Fibroblast of peridontal ligament (primary cell): ENCODE data around the gene TRPM3.
"Not testable (repeated sequence)": the region's sequence is repeated elsewhere in the genome, so short reads cannot be mapped to it uniquely, and the experiment has no call there.

Experiments
- DNase-seq: peaks from one replicate; pipeline ENCODE4 v3.0.0-alpha.2; 2010; ENCODE audit errors: extremely low read depth

Gene TRPM3

DNA sequence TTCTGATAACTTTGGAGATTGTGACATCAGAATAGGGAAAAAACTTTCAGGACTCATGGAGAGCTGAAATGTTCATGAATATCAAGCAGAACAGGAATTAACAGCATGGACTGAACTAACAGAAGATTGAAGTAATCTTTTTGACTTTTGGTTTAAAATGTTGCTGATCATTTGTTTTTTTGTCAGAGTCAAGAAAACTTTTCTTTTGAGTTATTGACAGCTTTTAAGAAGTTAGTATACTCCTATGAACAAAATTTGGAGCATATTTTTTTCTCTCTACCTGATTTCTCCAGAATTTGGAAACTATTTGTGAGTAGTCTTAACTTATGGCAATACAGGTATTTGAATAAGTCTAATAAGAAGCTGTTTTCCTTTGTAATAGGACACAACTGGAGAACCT lies 462.7 kb downstream of the TRPM3 start:
- no peak for DNase-seq

DNA sequence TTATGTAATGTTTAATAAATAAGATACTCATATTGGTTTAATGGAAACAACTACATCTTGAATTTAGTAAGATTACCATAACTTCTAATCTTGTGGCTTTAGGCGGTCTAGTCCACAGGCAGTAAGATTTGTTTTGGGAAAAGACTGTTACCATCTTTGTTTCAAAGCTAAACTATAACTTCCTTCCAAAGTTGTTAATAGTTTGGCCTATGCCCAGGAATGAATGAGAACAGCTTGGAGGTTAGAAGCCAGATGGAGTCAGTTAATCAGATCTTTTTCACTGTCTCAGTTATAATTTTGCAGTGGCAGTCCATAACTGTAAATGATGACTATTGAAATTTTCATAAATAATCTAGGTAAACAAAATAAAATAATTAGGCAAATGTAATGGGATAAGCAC lies 465.1 kb downstream of the TRPM3 start:
- no peak for DNase-seq

DNA sequence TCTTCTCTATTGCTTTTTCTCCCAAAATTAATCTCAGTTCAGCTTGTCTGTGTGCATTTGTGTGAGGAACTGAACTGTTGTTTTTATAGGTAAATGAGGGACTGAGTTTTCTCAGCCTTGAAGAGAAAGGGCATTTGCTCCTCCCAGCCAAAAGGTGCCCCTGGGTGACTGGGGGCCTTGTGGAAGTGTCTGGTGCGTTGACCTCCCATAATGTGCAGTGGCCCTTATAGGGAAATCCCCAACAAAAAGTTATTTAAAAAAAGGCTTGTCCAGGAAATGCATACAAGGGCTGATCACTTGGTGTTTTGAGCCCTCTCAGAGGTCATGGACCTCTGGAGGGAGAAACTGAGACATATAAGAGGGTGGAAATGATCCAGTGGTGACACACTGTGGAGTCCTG lies 467.3 kb downstream of the TRPM3 start:
- DNase-seq = no peak

DNA sequence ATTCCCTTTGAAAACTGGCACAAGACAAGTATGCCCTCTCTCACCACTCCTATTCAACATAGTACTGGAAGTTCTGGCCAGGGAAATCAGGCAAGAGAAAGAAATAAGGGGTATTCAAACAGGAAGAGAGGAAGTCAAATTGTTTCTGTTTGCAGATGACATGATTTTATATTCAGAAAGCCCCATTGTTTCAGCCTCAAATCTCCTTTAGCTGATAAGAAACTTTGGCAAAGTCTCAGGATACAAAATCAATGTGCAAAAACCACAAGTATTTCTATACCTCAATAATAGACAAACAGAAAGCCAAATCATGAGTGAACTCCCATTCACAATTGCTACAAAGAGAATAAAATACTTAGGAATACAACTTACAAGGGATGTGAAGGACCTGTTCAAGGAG lies 476.8 kb downstream of the TRPM3 start:
- not testable (repeated sequence) for DNase-seq

DNA sequence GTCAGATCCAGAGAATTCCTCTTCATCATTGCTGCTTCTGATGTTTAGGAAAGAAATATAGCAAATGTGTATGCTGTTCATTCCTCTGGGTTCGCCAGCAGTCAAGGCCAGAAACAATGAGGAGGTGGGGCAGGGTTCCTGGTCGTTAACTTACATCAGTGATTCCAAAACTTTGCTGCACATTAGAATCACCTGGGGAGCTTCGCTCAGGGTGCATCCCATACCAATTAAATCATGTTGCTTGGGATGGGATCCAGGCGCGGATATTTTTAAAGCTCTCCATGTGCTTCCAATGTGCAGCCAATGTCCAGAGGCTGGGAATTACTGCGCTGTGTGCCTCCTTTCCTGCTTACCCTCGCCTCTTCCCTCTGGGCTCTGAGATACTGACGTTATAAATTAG lies 479.1 kb downstream of the TRPM3 start:
- no peak for DNase-seq

DNA sequence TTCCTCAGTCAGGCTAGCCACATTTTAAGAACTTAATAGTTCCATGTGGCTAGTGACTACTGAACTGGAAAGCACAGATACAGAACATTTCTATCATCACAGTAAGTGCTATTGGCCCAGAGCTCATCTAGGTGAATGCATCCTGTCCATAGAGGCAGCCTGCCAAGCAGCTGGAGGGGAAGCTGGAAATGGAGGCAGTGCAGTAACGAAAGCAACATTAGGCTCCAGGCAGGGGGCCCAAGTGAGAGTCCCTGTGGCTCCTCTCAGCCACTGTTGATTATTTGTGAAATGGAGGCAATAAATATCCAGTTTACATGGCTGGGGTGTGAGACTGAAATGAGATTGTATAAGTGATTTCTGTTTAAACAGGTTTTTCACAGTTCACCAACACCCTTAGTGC lies 479.8 kb downstream of the TRPM3 start:
- no peak for DNase-seq

DNA sequence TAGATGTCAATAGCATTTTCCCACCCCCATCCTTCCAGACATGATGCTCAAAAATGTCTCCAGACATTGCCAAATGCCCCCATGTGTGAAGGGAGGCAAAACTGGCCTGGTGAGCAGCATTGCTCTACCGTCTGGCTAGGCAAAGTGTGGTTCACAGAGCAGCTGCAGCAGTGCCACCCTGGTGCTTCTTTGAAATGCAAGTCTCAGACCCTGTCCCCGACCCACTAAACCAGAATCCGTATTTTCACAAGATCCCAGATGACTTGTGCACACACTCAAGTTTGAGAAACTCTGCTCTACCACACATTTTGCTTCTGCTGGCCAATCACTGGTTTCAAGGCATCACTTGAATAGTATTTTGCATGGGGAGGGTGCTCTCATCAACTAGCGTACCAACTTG lies 480.4 kb downstream of the TRPM3 start:
- no peak for DNase-seq

DNA sequence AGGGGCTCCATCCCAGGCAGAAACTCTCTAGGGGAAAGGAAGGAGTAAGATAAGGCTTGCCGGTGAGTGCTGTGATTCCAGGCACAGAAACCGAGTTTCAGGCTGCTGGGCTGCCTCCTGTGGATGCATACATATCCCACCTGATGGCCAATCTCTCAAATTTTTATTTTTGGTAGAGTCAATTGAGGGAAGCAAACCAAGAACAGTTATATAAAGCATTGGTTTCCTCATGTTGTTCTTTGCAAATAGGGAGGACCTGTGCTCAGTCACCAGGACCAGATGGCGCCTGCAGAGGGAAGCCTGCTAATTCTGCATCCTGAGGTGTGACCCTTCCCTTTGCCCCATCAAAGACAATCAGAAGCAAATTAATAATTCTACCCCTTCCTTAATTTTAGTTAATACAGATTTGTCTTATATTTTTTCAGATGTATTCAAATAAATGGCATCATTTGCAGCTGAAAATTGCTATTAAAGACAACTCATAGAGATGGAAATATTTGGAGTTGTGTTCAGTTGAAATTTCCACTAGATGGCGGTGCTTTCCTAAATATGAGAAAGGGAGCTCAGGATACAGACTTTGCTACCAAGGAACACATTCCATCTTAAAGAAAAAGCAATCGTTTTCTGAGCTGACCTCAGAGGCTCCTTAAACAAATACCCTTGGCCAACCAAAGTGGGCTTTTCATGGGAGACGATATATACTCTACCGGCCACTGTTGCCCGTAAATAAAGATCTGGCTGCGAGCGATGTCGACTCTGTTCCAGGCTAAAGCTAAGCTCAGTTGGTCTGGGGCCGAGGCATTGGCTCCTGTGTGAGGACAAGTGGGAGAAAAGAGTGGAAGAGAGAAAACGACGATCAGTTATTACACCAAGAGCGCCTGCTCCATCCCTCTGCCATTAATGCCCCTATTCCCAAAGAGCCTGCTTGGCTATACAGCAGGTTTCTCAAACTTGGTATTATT lies 481.3 kb downstream of the TRPM3 start:
- DNase-seq = peak; percentile 83

DNA sequence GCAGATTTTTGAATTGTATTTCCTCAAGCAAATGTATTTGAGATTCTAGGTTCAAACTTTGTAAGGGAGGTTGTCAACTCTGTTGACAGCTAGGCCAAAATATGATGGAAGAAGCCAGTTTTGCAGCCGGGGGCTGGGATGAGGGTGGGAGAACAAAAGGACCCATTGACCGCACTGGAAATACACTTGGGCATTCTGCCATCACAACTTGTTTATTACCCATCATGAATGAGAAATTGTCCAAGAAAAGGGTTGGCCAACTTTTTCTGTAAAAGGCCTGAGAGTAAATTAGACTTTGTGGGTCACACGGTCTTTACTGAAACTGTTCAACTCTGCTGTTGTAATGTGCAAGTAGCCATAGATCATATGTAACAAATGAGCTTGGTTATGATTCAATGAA lies 485.6 kb downstream of the TRPM3 start:
- no peak for DNase-seq

DNA sequence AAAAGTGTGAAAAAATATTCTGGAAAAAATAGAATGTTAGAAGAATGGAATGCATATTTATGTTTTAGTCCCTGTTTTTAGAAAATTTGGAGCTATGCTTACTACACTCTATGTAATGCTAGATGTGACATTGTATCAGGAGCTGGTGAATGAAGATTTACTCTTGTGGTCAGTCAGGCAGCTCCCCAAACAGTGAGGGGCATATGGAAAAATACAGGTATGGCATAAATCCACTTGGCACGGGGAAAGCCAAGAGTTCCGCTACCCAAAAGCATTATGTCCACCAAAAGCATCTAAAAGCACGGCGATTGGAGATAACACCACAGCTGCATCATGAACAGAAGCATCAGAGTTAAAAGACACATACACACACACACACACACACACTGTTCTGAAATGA lies 486.7 kb downstream of the TRPM3 start:
- no peak for DNase-seq

DNA sequence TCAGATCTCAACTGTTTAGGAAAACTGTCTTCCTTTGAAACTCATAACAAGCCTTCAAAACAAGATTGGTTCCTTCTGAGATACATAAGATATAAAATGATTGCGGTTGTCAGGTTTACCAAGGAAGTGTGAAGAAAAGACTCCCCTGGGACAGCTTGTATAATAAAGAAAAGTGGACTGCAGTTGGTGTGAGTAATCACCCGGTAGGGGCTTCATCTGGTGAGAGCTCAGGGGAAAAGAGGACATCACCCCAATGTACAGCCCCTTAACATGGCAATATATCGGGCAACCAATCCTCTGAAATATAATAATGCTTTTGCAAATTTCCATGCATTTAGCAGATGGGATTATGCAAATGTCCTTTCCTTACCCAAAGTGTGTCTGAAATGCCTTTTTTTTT lies 490.4 kb downstream of the TRPM3 start:
- DNase-seq = no peak

DNA sequence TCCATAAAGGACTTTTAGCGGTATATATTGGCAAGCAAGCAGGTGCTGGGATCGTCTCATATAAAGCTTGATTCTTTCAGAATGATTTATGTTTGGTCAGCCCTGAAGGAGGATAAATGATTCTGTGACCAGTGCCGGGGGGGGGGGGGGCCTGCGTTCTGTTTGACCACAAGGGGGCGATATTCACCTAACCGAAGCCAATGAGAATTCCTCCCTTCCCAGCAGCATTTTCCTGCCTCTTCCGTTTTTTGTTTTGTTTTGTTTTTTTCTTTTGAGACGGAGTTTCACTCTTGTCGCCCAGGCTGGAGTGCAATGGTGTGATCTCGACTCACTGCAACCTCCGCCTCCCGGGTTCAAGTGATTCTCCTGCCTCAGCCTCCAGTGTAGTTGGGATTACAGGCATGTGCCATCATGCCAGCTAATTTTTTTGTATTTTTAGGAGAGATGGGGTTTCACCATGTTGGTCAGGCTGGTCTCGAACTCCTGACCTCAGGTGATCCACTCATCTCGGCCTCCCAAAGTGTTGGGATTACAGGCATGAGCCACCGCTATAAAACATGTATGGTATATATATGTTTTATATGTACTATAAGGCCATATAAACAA lies 492.2 kb downstream of the TRPM3 start:
- DNase-seq = not testable (repeated sequence)

DNA sequence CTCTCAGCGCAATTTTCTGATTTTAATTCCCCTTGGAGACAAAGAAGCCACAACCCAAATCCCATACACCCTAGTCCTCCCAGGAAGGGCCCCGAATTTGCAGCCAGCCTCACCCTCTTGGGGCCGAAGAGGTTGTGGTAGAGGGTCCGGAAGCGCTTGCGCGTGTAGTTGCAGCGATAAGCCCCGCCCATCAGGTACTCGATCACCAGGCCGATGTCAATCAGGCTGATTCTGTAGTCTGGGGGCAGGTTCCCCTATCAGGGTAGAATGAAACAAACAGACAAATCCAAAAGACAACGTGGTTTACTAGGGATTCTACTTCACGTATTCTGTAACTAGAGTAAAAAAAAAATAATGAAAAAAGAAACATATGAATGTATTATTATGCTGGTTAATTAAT lies 496.3 kb downstream of the TRPM3 start:
- DNase-seq = no peak

DNA sequence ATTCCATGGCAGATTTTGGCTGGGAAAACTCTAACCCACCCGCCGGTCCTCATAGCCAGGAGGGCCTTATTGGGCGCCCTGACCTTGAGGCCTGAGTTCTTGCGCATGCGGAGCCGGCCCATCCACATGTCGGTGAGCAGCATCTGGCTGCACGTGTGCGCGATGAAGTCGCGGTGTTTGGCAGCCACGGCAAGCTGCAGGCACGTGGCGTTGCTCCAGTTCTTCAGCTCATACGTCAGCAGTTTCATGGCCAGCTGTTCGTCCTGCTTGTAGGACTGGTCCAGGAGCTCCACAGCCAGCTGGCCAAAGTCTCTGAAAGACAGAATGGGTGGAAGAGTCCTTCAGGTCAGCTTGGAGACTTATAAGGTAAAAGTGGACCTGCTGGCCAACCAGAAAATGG lies 502.6 kb downstream of the TRPM3 start:
- DNase-seq = no peak

DNA sequence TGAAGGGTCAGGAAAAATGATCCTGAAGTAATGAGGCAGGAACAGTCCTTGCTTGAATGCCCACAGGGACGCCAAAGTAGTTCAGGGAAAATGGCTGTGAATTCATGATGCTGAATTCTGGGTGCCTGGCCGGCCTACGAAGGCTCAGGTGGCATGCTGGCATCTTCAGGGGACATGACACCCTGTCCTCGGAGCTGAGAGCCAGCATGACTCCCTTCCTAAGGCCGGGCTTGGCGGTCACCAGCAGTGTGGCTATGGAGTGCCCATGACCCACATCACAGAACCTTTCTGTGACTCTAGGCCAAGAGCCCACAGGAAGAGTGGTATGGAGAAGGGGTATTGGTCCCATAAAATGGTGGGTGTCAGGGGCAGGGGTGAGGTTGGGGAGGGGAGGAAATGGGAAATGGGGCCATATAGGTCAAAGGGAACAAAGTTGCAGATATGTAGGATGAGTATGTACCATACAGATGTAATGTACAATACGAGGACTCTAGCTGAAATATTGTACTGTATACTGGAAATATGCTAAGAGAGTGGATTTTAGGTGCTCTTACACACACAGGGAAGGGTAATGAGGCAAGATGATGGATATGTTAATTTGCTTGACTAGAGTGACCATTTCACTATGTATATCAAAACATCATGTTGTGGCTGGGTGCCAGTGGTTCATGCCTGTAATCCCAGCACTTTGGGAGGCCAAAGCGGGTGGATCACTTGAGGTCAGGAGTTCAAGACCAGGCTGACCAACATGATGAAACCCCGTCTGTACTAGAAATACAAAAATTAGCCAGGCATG lies 504.2 kb downstream of the TRPM3 start:
- DNase-seq = no peak

DNA sequence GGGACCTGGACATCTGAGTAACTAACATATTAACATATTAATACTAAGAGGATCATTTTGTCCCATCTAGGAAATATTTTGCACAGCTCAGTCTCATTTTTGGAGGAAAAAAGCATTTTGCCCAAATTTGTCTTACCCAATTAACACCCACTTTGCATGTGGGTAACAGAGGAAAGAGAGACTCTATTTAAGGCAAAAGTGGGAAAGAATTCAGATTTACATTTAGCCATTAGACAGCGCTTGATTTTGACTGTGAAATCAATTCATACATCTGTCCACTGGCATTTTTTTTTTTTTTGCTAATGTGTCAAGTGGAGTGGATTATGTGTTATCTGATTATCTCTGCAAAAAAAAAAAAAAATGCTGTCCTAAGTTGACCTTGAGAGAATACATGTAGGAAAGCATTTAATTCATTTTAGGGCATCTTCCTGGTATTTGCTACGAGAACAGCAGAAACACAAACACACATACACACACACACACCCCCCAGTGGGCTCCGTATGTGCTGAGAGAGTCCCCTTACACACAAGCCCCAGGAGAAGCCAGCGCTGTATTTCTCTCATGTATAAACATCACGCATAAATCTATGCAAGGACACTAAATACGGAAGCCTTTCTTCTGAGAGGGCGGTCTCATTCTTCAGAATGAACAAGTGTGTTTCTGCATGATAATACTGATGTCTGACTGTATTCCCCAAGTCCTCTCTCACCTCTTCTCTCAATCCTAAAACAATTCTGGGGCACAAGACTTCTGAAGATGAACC lies 505.0 kb downstream of the TRPM3 start:
- no peak for DNase-seq

DNA sequence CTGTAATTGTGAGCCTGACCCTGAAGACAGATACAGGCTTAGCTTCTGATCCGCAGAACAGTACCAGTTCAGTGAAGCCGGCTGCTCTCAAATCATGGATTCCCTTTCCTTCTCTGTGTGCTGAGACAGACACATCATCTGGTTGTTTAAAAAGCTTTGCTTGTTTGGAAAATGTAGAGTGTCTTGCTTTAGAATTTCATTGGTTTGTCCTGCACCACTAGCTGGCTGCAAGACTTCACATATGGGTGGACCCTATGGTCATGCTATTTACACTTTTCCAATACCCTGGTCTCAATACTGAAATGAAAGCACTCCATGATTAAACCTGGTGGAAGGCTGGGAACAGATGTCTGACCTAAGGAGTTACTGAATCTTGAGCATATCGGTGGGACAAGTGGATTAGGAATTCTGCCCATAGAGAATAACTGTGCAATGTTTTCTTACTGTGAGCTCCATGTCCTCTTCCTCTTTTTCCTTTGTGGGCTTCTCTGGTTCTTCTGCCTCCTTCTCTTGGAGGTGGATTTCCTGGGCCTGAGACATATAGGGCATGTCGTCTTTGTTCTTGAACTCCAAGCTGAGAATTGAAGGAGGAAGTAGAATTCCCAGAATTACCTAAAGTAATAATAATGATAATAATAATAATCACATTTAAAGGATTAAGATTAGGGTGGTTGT lies 505.8 kb downstream of the TRPM3 start:
- no peak for DNase-seq

DNA sequence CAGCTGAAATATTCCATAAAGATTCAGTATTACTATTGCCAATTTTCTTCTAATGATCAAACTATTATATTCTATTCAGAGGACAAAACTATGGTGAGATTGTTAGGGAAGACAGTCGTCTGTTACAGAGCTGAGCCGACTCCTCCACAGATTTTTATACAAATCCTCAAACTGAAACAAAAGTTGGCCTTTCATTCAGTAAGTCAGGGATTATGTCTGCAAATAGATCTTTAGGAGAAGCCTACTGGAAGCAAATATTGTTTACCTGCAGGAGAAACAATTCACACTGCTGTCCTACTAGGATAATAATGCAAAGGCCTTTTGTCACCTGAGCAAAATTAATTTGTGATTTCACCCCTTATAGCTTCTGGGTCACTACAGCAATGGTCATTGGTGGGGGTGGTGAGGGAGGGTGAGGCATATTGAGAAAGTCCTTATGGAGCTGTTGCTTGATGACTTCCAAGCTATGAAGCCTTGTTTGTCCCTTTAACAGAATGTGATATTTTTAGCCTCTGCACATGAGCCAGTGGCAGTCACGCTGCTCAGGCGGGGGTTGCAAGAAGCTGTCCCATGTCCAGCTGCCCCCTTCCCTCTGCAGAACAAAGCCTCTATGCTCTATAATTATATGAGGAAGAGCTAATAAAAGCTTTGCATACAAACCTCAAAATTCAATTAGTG lies 506.5 kb downstream of the TRPM3 start:
- no peak for DNase-seq

DNA sequence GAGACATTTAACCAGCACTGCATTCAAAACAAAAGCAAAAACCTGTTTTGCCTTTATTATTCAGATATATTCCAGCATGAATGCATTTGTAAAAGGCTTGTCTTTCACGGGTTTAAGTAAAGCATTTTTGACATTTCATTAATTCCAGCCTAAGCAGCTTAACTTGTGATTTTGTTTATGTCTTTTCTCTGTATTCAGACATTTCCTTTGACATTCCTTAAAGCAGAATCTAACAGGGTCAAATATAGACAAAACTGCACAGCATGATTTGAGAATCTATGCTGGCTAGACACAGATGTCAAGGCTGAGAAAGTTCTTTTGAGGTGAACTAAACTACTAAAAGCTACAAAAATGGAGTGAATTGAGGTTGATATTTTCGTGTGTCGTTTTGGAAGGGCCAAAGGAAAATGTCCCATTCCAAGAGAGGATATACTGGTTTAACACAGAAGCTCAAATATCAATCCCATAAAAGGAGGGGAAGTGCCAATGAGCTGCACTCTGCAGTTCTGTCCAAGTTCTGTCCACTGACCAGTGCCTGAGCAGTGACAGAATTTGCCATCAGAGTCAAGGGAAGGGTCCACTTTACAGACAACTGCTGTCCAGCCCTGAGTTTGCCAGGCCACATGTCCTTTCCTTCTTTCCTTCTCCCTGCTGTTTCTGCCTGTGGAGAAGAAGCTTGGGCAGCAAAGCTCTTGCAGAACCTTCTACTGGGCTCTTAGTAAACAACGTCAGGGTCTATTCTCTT lies 508.2 kb downstream of the TRPM3 start:
- DNase-seq = no peak

DNA sequence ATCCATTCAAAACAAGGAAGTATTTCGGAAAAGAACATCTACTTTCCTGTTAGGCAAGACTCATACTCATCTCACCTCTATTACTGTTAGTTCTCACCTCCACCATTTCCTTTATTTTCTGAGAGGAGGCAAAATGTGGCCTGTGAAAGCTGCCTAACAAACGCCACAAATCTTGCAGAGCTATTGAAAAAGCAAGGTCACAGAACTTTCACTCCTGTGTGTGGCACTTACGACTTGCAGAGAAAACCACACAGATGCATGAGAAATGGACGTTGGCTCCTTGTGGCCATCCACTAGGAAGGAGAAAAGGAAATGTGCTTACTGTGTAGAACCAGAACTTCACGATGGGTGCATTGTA lies 511.2 kb downstream of the TRPM3 start:
- DNase-seq = no peak
